ENCODE results near the gene CDO1. TPM values are rescaled to one million over a fixed set of nuclear protein-coding genes. Genes with fewer than 3 reads are reported as not detected.

Gene CDO1
- total RNA-seq, result 10.9 and 12.5 TPM in 2 replicates

GRCh38 chr5:115816226-115817081 lies at the start of gene CDO1:
TSS of gene CDO1 (minus strand) at chr5:115816659. CDS start at chr5:115816397, 262 bp downstream.

GRCh38 chr5:115841382-115842088 lies 25.1 kb upstream of the CDO1 start, which contains the start of the genes AP3S1 and ATG12:
TSS of gene AP3S1 (plus strand) at chr5:115841935. CDS start at chr5:115842038, 103 bp downstream.
TSS of gene ATG12 (minus strand) at chr5:115841565. CDS start at chr5:115841552, 13 bp downstream.

Other genes starting within 250 kb of the CDO1 start
- gene TICAM2, start 214.2 kb downstream of the CDO1 start, total RNA-seq, result 4.3 and 4.8 TPM in 2 replicates
- 199 and 381 TPM in 2 replicates for gene TMED7, start 190.6 kb downstream of the CDO1 start, total RNA-seq
- gene ATG12, start 24.9 kb upstream of the CDO1 start, total RNA-seq, result 49.6 and 61.6 TPM in 2 replicates
- gene AP3S1, start 25.3 kb upstream of the CDO1 start, total RNA-seq, result 66.4 and 92.6 TPM in 2 replicates
- gene LVRN, start 145.8 kb upstream of the CDO1 start, total RNA-seq, result 0.20 and 0.36 TPM in 2 replicates
- gene ARL14EPL, start 215.8 kb upstream of the CDO1 start, total RNA-seq, result not detected in 2 replicates